Activated CD8-positive, alpha-beta memory T cell treated with anti-CD3 and anti-CD28 coated beads for 24 hours (primary cell): ENCODE data around the gene CCDC188.

Experiments used
- DNase-seq: peaks from one replicate; pipeline ENCODE4 v3.0.0-alpha.2; 2020

Gene CCDC188

GRCh38 chr22:20131859-20132685 is 18.8 kb downstream of the CCDC188 start:
- peak; percentile 71 for DNase-seq

GRCh38 chr22:20131597-20131858 is 19.3 kb downstream of the CCDC188 start, which contains the start of gene ZDHHC8:
ZDHHC8 (plus strand) TSS chr22:20131804; CDS start chr22:20131948, 144 bp downstream.
- DNase-seq, result no peak

GRCh38 chr22:20130731-20131596 is 19.9 kb downstream of the CCDC188 start:
- peak; percentile 91 for DNase-seq

GRCh38 chr22:20130319-20130718 is 20.5 kb downstream of the CCDC188 start:
- DNase-seq, result no peak

GRCh38 chr22:20129747-20130014 is 21.2 kb downstream of the CCDC188 start:
- no peak for DNase-seq

GRCh38 chr22:20128902-20129746 is 21.7 kb downstream of the CCDC188 start:
- DNase-seq, result peak; percentile 81

GRCh38 chr22:20128619-20128901 is 22.3 kb downstream of the CCDC188 start:
- DNase-seq, result no peak

- no peak for DNase-seq
Measured at GRCh38 chr22:20127869-20128618, 22.8 kb downstream of the CCDC188 start.

- no peak for DNase-seq
Measured at GRCh38 chr22:20127318-20127868, 23.5 kb downstream of the CCDC188 start.

GRCh38 chr22:20126284-20127029 is 24.4 kb downstream of the CCDC188 start:
- no peak for DNase-seq

- DNase-seq, result no peak
Measured at GRCh38 chr22:20125201-20126174, 25.4 kb downstream of the CCDC188 start.

GRCh38 chr22:20124083-20124787 is 26.6 kb downstream of the CCDC188 start:
- DNase-seq, result no peak

- DNase-seq, result no peak
Measured at GRCh38 chr22:20123366-20124082, 27.3 kb downstream of the CCDC188 start.

GRCh38 chr22:20121856-20122415 is 28.9 kb downstream of the CCDC188 start:
- no peak for DNase-seq

- DNase-seq, result no peak
Measured at GRCh38 chr22:20118300-20119020, 32.4 kb downstream of the CCDC188 start.

GRCh38 chr22:20117633-20118299 is 33.1 kb downstream of the CCDC188 start:
- peak; percentile 90 for DNase-seq

GRCh38 chr22:20116951-20117632 is 33.8 kb downstream of the CCDC188 start, which contains the start of gene TRMT2A:
TRMT2A (minus strand) TSS chr22:20117226; CDS start chr22:20116906, 320 bp downstream.
- DNase-seq, result peak; percentile 98
